GM19328 (cell line): ENCODE results near the gene FEV.
"Not testable (repeated sequence)": the region's sequence is repeated elsewhere in the genome, so short reads cannot be mapped to it uniquely, and the experiment has no call there.

Experiments
- ATAC-seq: cut with Tn5 transposase; IDR thresholded peaks from one replicate; pipeline ENCODE4 v1.9.1; 2021; ENCODE audit warnings: mild to moderate bottlenecking, moderate library complexity; ENCODE audit not compliant: unreplicated experiment

Gene FEV

DNA sequence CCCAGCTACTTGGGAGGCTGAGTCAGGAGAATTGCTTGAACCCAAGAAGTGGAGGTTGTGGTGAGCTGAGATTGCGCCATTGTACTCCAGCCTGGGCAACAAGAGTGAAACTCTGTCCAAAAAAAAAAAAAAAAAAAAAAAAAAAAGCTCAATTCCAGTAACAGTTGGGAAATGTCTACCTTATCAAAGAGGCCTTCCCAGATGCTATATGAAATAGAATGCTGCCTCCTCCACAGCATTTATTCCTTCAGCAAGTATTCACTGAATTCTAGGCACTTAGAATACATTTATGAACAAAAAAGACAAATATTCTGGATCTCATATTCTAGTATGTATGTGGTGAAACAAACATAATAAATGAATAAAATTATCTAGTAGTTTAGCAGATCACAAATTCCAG is 38.4 kb downstream of the FEV start:
- no peak for ATAC-seq

DNA sequence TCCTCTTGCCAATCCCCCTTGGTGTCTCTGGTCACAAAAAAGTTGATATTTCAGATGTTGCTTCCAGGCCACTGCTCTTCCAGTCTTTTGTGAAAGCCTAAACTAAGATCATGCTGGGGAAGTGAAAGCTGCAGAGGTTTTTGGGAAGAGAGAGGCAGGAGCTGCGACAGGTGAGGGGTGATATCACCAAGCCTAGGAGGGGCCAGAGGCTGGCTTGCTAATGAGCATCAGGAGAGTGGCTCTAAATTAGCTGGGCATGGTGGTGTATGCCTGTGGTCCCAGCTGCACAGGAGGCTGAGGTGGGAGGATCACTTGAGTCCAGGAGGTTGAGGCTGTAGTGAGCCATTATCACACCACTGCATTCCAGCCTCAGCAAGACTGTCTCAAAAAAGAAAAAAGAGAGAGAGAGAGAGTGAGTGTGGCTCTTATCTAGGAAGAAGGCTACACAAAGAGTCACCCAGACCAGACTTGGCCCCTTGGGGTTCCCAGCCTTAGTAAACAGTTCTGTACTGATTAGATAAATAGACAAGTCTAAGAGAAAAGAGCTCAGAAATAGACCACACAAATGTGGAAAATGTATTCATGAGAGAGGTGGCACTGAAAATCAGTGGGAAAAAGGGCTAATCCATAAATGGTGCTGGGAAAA is 40.1 kb downstream of the FEV start:
- ATAC-seq: no peak

DNA sequence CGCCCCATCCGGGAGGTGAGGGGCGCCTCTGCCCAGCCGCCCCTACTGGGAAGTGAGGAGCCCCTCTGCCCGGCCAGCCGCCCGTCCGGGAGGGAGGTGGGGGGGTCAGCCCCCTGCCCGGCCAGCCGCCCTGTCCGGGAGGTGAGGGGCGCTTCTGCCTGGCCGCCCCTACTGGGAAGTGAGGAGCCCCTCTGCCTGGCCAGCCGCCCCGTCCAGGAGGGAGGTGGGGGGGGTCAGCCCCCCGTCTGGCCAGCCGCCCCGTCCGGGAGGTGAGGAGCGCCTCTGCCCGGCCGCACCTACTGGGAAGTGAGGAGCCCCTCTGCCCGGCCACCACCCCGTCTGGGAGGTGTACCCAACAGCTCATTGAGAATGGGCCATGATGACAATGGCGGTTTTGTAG is 53.2 kb downstream of the FEV start:
- ATAC-seq: not testable (repeated sequence)
